Esophagus muscularis mucosa (tissue), 3 donors: ENCODE results near the gene IMMP1L.

Experiments
- POLR2A ChIP-seq: fragments of 450-650 bp; IDR thresholded peaks from one replicate; pipeline ENCODE4 v1.6.1; 2017; ENCODE audit warnings: antibody characterized with exemption, moderate library complexity, mild to moderate bottlenecking, low read depth
- TF ChIP-seq, protein P1 (sequence below), 3 experiments: fragments of 200-600 bp in 2 of 3; fragments of 450-650 bp in 1 of 3; sonication (generic) in 2 of 3; IDR thresholded peaks; one replicate each; pipeline ENCODE4 v1.5.1; 2017 to 2019; ENCODE audit warnings: antibody characterized with exemption in 3 of 3, mild to moderate bottlenecking in 2 of 3, moderate library complexity in 1 of 3

DNA sequence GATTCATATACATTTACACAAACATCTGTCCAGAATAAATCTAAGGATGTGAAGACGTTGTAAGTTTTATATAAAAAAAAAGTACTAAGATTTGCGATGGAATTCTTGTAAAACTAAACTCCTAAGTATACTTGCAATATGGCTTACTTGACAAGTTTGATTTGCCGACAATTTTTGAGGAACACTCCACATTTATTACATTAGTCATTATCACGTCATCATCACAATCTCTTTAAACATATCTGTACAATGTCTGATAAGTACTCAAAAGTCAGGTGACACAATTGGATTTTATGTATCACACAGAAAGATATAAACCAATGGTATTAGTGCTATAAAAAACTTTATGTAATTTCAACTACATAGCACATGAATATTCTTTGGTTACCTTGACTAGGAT lies 30.4 kb downstream of the IMMP1L start:
- TF ChIP-seq, protein P1, sequence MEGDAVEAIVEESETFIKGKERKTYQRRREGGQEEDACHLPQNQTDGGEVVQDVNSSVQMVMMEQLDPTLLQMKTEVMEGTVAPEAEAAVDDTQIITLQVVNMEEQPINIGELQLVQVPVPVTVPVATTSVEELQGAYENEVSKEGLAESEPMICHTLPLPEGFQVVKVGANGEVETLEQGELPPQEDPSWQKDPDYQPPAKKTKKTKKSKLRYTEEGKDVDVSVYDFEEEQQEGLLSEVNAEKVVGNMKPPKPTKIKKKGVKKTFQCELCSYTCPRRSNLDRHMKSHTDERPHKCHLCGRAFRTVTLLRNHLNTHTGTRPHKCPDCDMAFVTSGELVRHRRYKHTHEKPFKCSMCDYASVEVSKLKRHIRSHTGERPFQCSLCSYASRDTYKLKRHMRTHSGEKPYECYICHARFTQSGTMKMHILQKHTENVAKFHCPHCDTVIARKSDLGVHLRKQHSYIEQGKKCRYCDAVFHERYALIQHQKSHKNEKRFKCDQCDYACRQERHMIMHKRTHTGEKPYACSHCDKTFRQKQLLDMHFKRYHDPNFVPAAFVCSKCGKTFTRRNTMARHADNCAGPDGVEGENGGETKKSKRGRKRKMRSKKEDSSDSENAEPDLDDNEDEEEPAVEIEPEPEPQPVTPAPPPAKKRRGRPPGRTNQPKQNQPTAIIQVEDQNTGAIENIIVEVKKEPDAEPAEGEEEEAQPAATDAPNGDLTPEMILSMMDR (IDR thresholded peaks at IDR 0.05) = no peak
- no peak for TF ChIP-seq POLR2A
